Suprapubic skin (tissue), 3 donors: ENCODE data around the gene CLNK.

ENCODE experiments used
- CTCF ChIP-seq, 2 donors: fragments of 200-600 bp in 1 of 2; fragments of 450-650 bp in 1 of 2; sonication (generic) in 1 of 2; IDR thresholded peaks; one replicate each; pipeline ENCODE4 v1.5.1; 2016 to 2019; ENCODE audit warnings: antibody characterized with exemption in 2 of 2, mild to moderate bottlenecking in 1 of 2, moderate library complexity in 1 of 2
- POLR2A ChIP-seq, 2 donors: fragments of 450-650 bp; IDR thresholded peaks; one replicate each; pipeline ENCODE4 v1.6.1; 2017; ENCODE audit warnings: antibody characterized with exemption in 2 of 2, mild to moderate bottlenecking in 2 of 2, moderate library complexity in 2 of 2

- no peak for TF ChIP-seq CTCF (IDR thresholded peaks at IDR 0.05)
- TF ChIP-seq POLR2A (IDR thresholded peaks at IDR 0.05), result no peak
These were observed 16.8 kb downstream of the CLNK start for GRCh38 chr4:10667701-10668326.
